ENCODE measurements around the gene MANSC4.

The MANSC4 gene

GRCh38 chr12:27779920-27780611 lies at the start of gene MANSC4, which contains the start of gene KLHL42:
Gene MANSC4 (minus strand): TSS chr12:27780236. CDS start chr12:27771276, 8,960 bp downstream.
Gene KLHL42 (plus strand): TSS chr12:27780233. CDS start chr12:27780331, 98 bp downstream.
- DNase-seq, result peak; percentile 56 to 66

- DNase-seq, result no peak
These were observed 48.2 kb upstream of the MANSC4 start for GRCh38 chr12:27828196-27828595.

GRCh38 chr12:27826076-27826475 lies 46.0 kb upstream of the MANSC4 start:
- no peak for DNase-seq

- peak; percentile 13 to 33 for DNase-seq
These were observed 44.2 kb upstream of the MANSC4 start for GRCh38 chr12:27824126-27824842.

- no peak for DNase-seq
These were observed 43.0 kb upstream of the MANSC4 start for GRCh38 chr12:27823038-27823437.

GRCh38 chr12:27822076-27822712 lies 42.2 kb upstream of the MANSC4 start:
- DNase-seq, result peak; percentile 63 to 76

- peak; percentile 28 to 52 for DNase-seq
These were observed 41.4 kb upstream of the MANSC4 start for GRCh38 chr12:27821259-27821973.

- DNase-seq, result no peak
These were observed 40.5 kb upstream of the MANSC4 start for GRCh38 chr12:27820564-27820963.

GRCh38 chr12:27818401-27818918 lies 38.4 kb upstream of the MANSC4 start:
- no peak for DNase-seq

- no peak for DNase-seq
These were observed 37.7 kb upstream of the MANSC4 start for GRCh38 chr12:27817766-27818165.

GRCh38 chr12:27814851-27815591 lies 35.0 kb upstream of the MANSC4 start:
- DNase-seq, result no peak

- DNase-seq, result no peak
These were observed 34.4 kb upstream of the MANSC4 start for GRCh38 chr12:27814411-27814810.

GRCh38 chr12:27812502-27812901 lies 32.5 kb upstream of the MANSC4 start:
- no peak for DNase-seq

GRCh38 chr12:27810756-27811155 lies 30.7 kb upstream of the MANSC4 start:
- no peak for DNase-seq

GRCh38 chr12:27808841-27809240 lies 28.8 kb upstream of the MANSC4 start:
- DNase-seq, result no peak

GRCh38 chr12:27807063-27807703 lies 27.1 kb upstream of the MANSC4 start:
- peak in 1 of 2 donors; percentile 23 for DNase-seq

GRCh38 chr12:27806259-27806658 lies 26.2 kb upstream of the MANSC4 start:
- no peak for DNase-seq

GRCh38 chr12:27805238-27805637 lies 25.2 kb upstream of the MANSC4 start:
- DNase-seq, result no peak

- DNase-seq, result no peak
These were observed 22.9 kb upstream of the MANSC4 start for GRCh38 chr12:27802936-27803335.

- no peak for DNase-seq
These were observed 22.5 kb upstream of the MANSC4 start for GRCh38 chr12:27802511-27802910.

GRCh38 chr12:27801630-27802029 lies 21.6 kb upstream of the MANSC4 start:
- DNase-seq, result no peak

- DNase-seq, result no peak
These were observed 20.8 kb upstream of the MANSC4 start for GRCh38 chr12:27800819-27801218.

All from activated CD4-positive, alpha-beta T cell treated with anti-CD3 and anti-CD28 coated beads for 4 hours (primary cell).